Nephron (organoid): ENCODE measurements around the gene UBE4A.

Experiments used
- H3K27ac Mint-ChIP-seq, 3 experiments: 2 replicates each; pipeline ENCODE4 v1.8.0; 2020; ENCODE audit warnings: mixed read lengths in 3 of 3, mild to moderate bottlenecking in 2 of 3, moderate library complexity in 1 of 3
- H3K27me3 Mint-ChIP-seq: 2 replicates; pipeline ENCODE4 v1.8.0; 2021; ENCODE audit warnings: low read depth, mild to moderate bottlenecking, moderate library complexity, mixed read lengths
- H3K36me3 Mint-ChIP-seq: 2 replicates; pipeline ENCODE4 v1.8.0; 2020; ENCODE audit warnings: low read depth, mixed read lengths
- H3K4me1 Mint-ChIP-seq: 2 replicates; pipeline ENCODE4 v1.8.0; 2020; ENCODE audit warnings: mixed read lengths
- H3K4me3 Mint-ChIP-seq, 3 experiments: 2 replicates each; pipeline ENCODE4 v1.8.0; 2020; ENCODE audit warnings: mild to moderate bottlenecking in 3 of 3, mixed read lengths in 3 of 3, moderate library complexity in 2 of 3
- H3K9me3 Mint-ChIP-seq: 2 replicates; pipeline ENCODE4 v1.8.0; 2020; ENCODE audit warnings: mixed read lengths
- CTCF ChIP-seq, 3 experiments: fragments of 200-600 bp; sonication (generic); IDR thresholded peaks; one replicate each; pipeline ENCODE4 v1.5.0; 2021; ENCODE audit warnings: antibody characterized with exemption in 3 of 3; ENCODE audit not compliant: unreplicated experiment in 3 of 3

Gene UBE4A

GRCh38 chr11:118321386-118322082, 37.9 kb upstream of the UBE4A start:
- H3K4me1 Mint-ChIP-seq = peaks cover 6% of the 10 kb centered on the region
- no peaks in the 10 kb centered on the region for H3K9me3 Mint-ChIP-seq
- TF ChIP-seq CTCF (IDR thresholded peaks at IDR 0.05; ENCODE audit: unreplicated experiment in 3 of 3) = no peak
- H3K36me3 Mint-ChIP-seq = no peaks in the 10 kb centered on the region
- peaks cover 12% of the 10 kb centered on the region for H3K27me3 Mint-ChIP-seq
- no peak overlapping the region for H3K4me3 Mint-ChIP-seq
- no peak overlapping the region for H3K27ac Mint-ChIP-seq

- peaks cover 12% of the 10 kb centered on the region for H3K27me3 Mint-ChIP-seq
- H3K4me3 Mint-ChIP-seq = no peak overlapping the region
- no peak overlapping the region for H3K27ac Mint-ChIP-seq
- no peaks in the 10 kb centered on the region for H3K4me1 Mint-ChIP-seq
- H3K36me3 Mint-ChIP-seq = no peaks in the 10 kb centered on the region
- TF ChIP-seq CTCF (IDR thresholded peaks at IDR 0.05; ENCODE audit: unreplicated experiment in 3 of 3) = no peak
- no peaks in the 10 kb centered on the region for H3K9me3 Mint-ChIP-seq
Observed at GRCh38 chr11:118322721-118323120, 36.7 kb upstream of the UBE4A start.

GRCh38 chr11:118325283-118325682, 34.1 kb upstream of the UBE4A start:
- H3K36me3 Mint-ChIP-seq = no peaks in the 10 kb centered on the region
- H3K4me1 Mint-ChIP-seq = no peaks in the 10 kb centered on the region
- no peak for TF ChIP-seq CTCF (IDR thresholded peaks at IDR 0.05; ENCODE audit: unreplicated experiment in 3 of 3)
- no peak overlapping the region for H3K4me3 Mint-ChIP-seq
- H3K27me3 Mint-ChIP-seq = peaks cover 7% of the 10 kb centered on the region
- H3K27ac Mint-ChIP-seq = no peak overlapping the region
- H3K9me3 Mint-ChIP-seq = peaks cover 7% of the 10 kb centered on the region

- H3K27ac Mint-ChIP-seq = no peak overlapping the region
- H3K9me3 Mint-ChIP-seq = peaks cover 12% of the 10 kb centered on the region
- no peaks in the 10 kb centered on the region for H3K36me3 Mint-ChIP-seq
- H3K4me3 Mint-ChIP-seq = no peak overlapping the region
- H3K4me1 Mint-ChIP-seq = no peaks in the 10 kb centered on the region
- no peak for TF ChIP-seq CTCF (IDR thresholded peaks at IDR 0.05; ENCODE audit: unreplicated experiment in 3 of 3)
- H3K27me3 Mint-ChIP-seq = peaks cover under 1% of the 10 kb centered on the region
Observed at GRCh38 chr11:118328745-118329144, 30.7 kb upstream of the UBE4A start.

GRCh38 chr11:118334745-118335144, 24.7 kb upstream of the UBE4A start:
- Mint-ChIP-seq H3K36me3 (no peaks in the 10 kb centered on the region), H3K9me3 (peaks cover 5% of the 10 kb centered on the region), H3K27me3 (peaks cover 14% of the 10 kb centered on the region), H3K4me1 (no peaks in the 10 kb centered on the region), H3K27ac (no peak overlapping the region), H3K4me3 (no peak overlapping the region)
- no peak for TF ChIP-seq CTCF (IDR thresholded peaks at IDR 0.05; ENCODE audit: unreplicated experiment in 3 of 3)

GRCh38 chr11:118338637-118339061, 20.8 kb upstream of the UBE4A start:
- Mint-ChIP-seq H3K4me3 (no peak overlapping the region), H3K27ac (no peak overlapping the region), H3K36me3 (no peaks in the 10 kb centered on the region), H3K9me3 (no peaks in the 10 kb centered on the region), H3K4me1 (no peaks in the 10 kb centered on the region), H3K27me3 (peaks cover 21% of the 10 kb centered on the region)
- TF ChIP-seq CTCF (IDR thresholded peaks at IDR 0.05; ENCODE audit: unreplicated experiment in 3 of 3) = no peak
